ENCODE data around the gene NAPG.

DNA sequence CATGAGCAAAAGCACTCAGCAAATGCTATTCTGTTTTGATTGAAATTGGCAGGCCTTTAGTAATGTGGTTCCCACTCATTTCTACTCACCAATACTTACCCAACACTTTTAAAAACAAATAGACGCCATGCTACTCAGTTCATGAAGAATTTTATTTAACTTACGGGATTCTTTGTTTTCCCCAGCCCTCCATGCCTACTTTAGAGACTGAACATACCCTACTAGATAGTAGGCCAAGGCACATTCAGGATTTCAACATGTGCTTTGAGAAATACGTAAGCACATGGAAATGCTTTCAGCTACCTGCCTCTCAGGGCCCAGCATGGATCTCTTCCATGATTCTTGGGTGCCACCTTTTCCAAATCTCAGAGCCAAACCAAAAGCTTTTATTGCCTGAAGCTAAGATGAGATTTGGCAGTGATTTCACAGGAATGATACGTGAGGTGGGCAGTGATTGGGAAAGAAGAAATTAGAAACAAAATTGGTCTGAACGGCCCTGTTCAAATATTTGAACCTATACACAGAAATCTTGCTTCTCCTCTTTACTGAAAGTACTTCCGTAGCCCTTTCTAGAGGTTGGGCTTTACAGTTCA lies 31.4 kb downstream of the NAPG start:
- no peak for TF ChIP-seq ZFX (IDR thresholded peaks at IDR 0.05; ENCODE audit: borderline replicate concordance)
- TF ChIP-seq, protein P1, sequence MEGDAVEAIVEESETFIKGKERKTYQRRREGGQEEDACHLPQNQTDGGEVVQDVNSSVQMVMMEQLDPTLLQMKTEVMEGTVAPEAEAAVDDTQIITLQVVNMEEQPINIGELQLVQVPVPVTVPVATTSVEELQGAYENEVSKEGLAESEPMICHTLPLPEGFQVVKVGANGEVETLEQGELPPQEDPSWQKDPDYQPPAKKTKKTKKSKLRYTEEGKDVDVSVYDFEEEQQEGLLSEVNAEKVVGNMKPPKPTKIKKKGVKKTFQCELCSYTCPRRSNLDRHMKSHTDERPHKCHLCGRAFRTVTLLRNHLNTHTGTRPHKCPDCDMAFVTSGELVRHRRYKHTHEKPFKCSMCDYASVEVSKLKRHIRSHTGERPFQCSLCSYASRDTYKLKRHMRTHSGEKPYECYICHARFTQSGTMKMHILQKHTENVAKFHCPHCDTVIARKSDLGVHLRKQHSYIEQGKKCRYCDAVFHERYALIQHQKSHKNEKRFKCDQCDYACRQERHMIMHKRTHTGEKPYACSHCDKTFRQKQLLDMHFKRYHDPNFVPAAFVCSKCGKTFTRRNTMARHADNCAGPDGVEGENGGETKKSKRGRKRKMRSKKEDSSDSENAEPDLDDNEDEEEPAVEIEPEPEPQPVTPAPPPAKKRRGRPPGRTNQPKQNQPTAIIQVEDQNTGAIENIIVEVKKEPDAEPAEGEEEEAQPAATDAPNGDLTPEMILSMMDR (IDR thresholded peaks at IDR 0.05): no peak
